H1 (cell line): ENCODE measurements around the gene FEM1C. TPM values are rescaled to one million over a fixed set of nuclear protein-coding genes. Genes with fewer than 3 reads are reported as not detected.

Experiments used
- CTCF ChIA-PET: fragments of 300-600 bp; sonication (Branson Sonifier 250); formaldehyde crosslinking; loops from one replicate; lab custom pipeline; 2021; ENCODE audit not compliant: partially characterized antibody; lab: Charles Lee
- POLR2A ChIA-PET: fragments of 300-600 bp; sonication (Branson Sonifier 250); formaldehyde crosslinking; loops from one replicate; lab custom pipeline; 2021; ENCODE audit warnings: inconsistent platforms; ENCODE audit not compliant: partially characterized antibody; lab: Charles Lee
- DNase-seq, 2 experiments: peaks; one replicate each; pipeline versions ENCODE4 v3.0.0 to v3.0.0-alpha.2; 2010 to 2022; ENCODE audit warnings: low spot score in 2 of 2, low read depth in 1 of 2, mixed read lengths in 1 of 2
- FAIRE-seq: peaks from 2 replicates; lab custom pipeline; 2011; peaks lifted over from hg19 to GRCh38; lab: Jason Lieb, UNC
- H2AFZ ChIP-seq: 2 replicates; pipeline ENCODE4 v1.8.1; 2012; ENCODE audit warnings: low read length, inconsistent platforms
- H2AK5ac ChIP-seq: 2 replicates; pipeline ENCODE4 v1.6.1; 2013; ENCODE audit warnings: low read depth, low read length
- H2BK120ac ChIP-seq: replicated peaks from 2 replicates; pipeline ENCODE3; 2013; ENCODE audit warnings: low read depth, low read length, inconsistent platforms
- H2BK12ac ChIP-seq: 2 replicates; pipeline ENCODE4 v1.6.1; 2013; ENCODE audit warnings: low read depth, low read length
- H2BK15ac ChIP-seq: 2 replicates; pipeline ENCODE4 v1.6.1; 2013; ENCODE audit warnings: low read length
- H2BK20ac ChIP-seq: 2 replicates; pipeline ENCODE4 v1.6.1; 2013; ENCODE audit warnings: low read length
- H2BK5ac ChIP-seq: 2 replicates; pipeline ENCODE4 v1.6.1; 2013; ENCODE audit warnings: low read depth, low read length
- H3K14ac ChIP-seq: 2 replicates; pipeline ENCODE4 v1.6.1; 2013; ENCODE audit warnings: inconsistent platforms; ENCODE audit not compliant: insufficient read length
- H3K18ac ChIP-seq: 2 replicates; pipeline ENCODE4 v1.6.1; 2013; ENCODE audit warnings: low read length; ENCODE audit errors: extremely low read depth
- H3K23ac ChIP-seq: 2 replicates; pipeline ENCODE4 v1.6.1; 2013; ENCODE audit warnings: inconsistent platforms; ENCODE audit not compliant: insufficient read length
- H3K23me2 ChIP-seq: 2 replicates; pipeline ENCODE4 v1.6.1; 2013; ENCODE audit warnings: low read depth, low read length
- H3K27ac ChIP-seq: 2 replicates; pipeline ENCODE4 v1.6.1; 2011; ENCODE audit warnings: low read depth, low read length, inconsistent platforms
- H3K27me3 ChIP-seq, 4 experiments: replicated peaks in 1 of 4; 1 replicate in 1 of 4; 2 replicates in 3 of 4; pipeline versions ENCODE4 v1.6.1 to v1.8.1; 2011 to 2013; ENCODE audit warnings: low read length in 3 of 4, mild to moderate bottlenecking in 3 of 4, inconsistent platforms in 2 of 4, mixed read lengths in 2 of 4, moderate library complexity in 1 of 4; ENCODE audit not compliant: control insufficient read depth in 3 of 4, insufficient read depth in 3 of 4; ENCODE audit errors: extremely low read depth in 1 of 4
- H3K36me3 ChIP-seq, 4 experiments: 2 replicates each; pipeline versions ENCODE4 v1.6.1 to v1.8.1; 2011 to 2013; ENCODE audit warnings: mild to moderate bottlenecking in 4 of 4, low read length in 3 of 4, moderate library complexity in 2 of 4, control low read depth in 1 of 4, inconsistent platforms in 1 of 4; ENCODE audit not compliant: insufficient read depth in 4 of 4, control insufficient read depth in 2 of 4
- H3K4ac ChIP-seq: replicated peaks from 2 replicates; pipeline ENCODE3; 2013; ENCODE audit warnings: low read length, low read depth, mixed read lengths, inconsistent platforms; ENCODE audit not compliant: insufficient read length
- H3K4me1 ChIP-seq, 4 experiments: replicated peaks in 1 of 4; 1 replicate in 1 of 4; 2 replicates in 3 of 4; pipeline versions ENCODE4 v1.6.1 to v1.8.1; 2011 to 2013; ENCODE audit warnings: low read length in 3 of 4, inconsistent platforms in 2 of 4, mixed read lengths in 1 of 4; ENCODE audit not compliant: insufficient read depth in 4 of 4, control insufficient read depth in 3 of 4
- H3K4me2 ChIP-seq, 2 experiments: 2 replicates each; pipeline versions ENCODE4 v1.6.1 to v1.8.1; 2011 to 2013; ENCODE audit warnings: low read depth in 2 of 2, low read length in 2 of 2, control low read depth in 1 of 2, inconsistent platforms in 1 of 2, mild to moderate bottlenecking in 1 of 2; ENCODE audit not compliant: insufficient read depth in 1 of 2
- H3K4me3 ChIP-seq, 4 experiments: fragments of 200-600, 300-600 bp in 1 of 4; sonication (generic), shearing (Covaris generic), sonication (Bioruptor Twin) in 1 of 4; 2 replicates each; pipeline versions ENCODE4 v1.5.1 to v1.8.1; 2011 to 2016; ENCODE audit warnings: low read length in 4 of 4, low read depth in 3 of 4, control low read depth in 2 of 4, inconsistent platforms in 2 of 4, mild to moderate bottlenecking in 2 of 4, mixed read lengths in 1 of 4, moderate library complexity in 1 of 4; ENCODE audit not compliant: insufficient read depth in 2 of 4; ENCODE audit errors: extremely low read depth in 1 of 4
- H3K56ac ChIP-seq: replicated peaks from 2 replicates; pipeline ENCODE3; 2013; ENCODE audit warnings: low read depth, mild to moderate bottlenecking, mixed read lengths, low read length, inconsistent platforms; ENCODE audit not compliant: insufficient read length
- H3K79me1 ChIP-seq: 2 replicates; pipeline ENCODE4 v1.6.1; 2013; ENCODE audit warnings: low read depth, low read length, control low read depth
- H3K79me2 ChIP-seq, 2 experiments: 2 replicates each; pipeline versions ENCODE4 v1.6.1 to v1.8.1; 2012 to 2013; ENCODE audit warnings: low read length in 2 of 2, mild to moderate bottlenecking in 2 of 2, inconsistent platforms in 1 of 2; ENCODE audit not compliant: insufficient read depth in 2 of 2, control insufficient read depth in 1 of 2
- H3K9ac ChIP-seq, 4 experiments: replicated peaks in 1 of 4; 1 replicate in 1 of 4; 2 replicates in 3 of 4; pipeline versions ENCODE4 v1.6.1 to v1.8.1; 2011 to 2013; ENCODE audit warnings: low read depth in 3 of 4, low read length in 3 of 4, control low read depth in 2 of 4, mild to moderate bottlenecking in 2 of 4, moderate library complexity in 2 of 4, inconsistent platforms in 1 of 4; ENCODE audit errors: extremely low read depth in 1 of 4
- H3K9me3 ChIP-seq, 2 experiments: 2 replicates each; pipeline versions ENCODE4 v1.6.1 to v1.8.1; 2012 to 2013; ENCODE audit warnings: mild to moderate bottlenecking in 2 of 2, moderate library complexity in 2 of 2, control low read depth in 1 of 2, inconsistent platforms in 1 of 2, low read depth in 1 of 2, low read length in 1 of 2, mixed read lengths in 1 of 2; ENCODE audit not compliant: insufficient read depth in 2 of 2
- H4K20me1 ChIP-seq, 2 experiments: replicated peaks in 1 of 2; 2 replicates each; pipeline versions ENCODE3 to v1.8.1; 2011 to 2013; ENCODE audit warnings: inconsistent platforms in 2 of 2, low read length in 2 of 2, mild to moderate bottlenecking in 1 of 2; ENCODE audit not compliant: insufficient read depth in 2 of 2, control insufficient read depth in 1 of 2
- H4K5ac ChIP-seq: 2 replicates; pipeline ENCODE4 v1.6.1; 2013; ENCODE audit warnings: low read length, low read depth, mixed read lengths, inconsistent platforms; ENCODE audit not compliant: insufficient read length
- H4K8ac ChIP-seq: 2 replicates; pipeline ENCODE4 v1.8.0; 2013; ENCODE audit warnings: mild to moderate bottlenecking, moderate library complexity, low read length, inconsistent platforms; ENCODE audit not compliant: insufficient read depth; ENCODE audit errors: extremely low read depth
- H4K91ac ChIP-seq: replicated peaks from 2 replicates; pipeline ENCODE3; 2013; ENCODE audit warnings: low read length, mixed read lengths, inconsistent platforms; ENCODE audit not compliant: insufficient read length
- ASH2L ChIP-seq: fragments of 200-600, 300-600 bp; sonication (generic); IDR thresholded peaks from one replicate; pipeline ENCODE4 v1.7.1; 2017; ENCODE audit warnings: low read length
- BCL11A ChIP-seq, 2 experiments: IDR thresholded peaks; one replicate each; pipeline ENCODE4 v1.6.1; 2011; ENCODE audit warnings: low read depth in 2 of 2, low read length in 2 of 2, mild to moderate bottlenecking in 2 of 2
- CEBPB ChIP-seq: IDR thresholded peaks from 2 replicates; pipeline ENCODE4 v1.6.1; 2012; ENCODE audit warnings: low read depth, low read length
- EGR1 ChIP-seq: IDR thresholded peaks from 2 replicates; pipeline ENCODE4 v1.6.1; 2011; ENCODE audit warnings: low read depth, low read length, borderline replicate concordance
- JUND ChIP-seq: IDR thresholded peaks from 2 replicates; pipeline ENCODE4 v1.6.1; 2011; ENCODE audit warnings: mild to moderate bottlenecking, improper control_type of control experiment, low read length
- KDM5A ChIP-seq: fragments of 200-600 bp; IDR thresholded peaks from 2 replicates; pipeline ENCODE4 v1.7.1; 2012; ENCODE audit warnings: mild to moderate bottlenecking, low read length, inconsistent platforms, mixed read lengths
- MAX ChIP-seq: IDR thresholded peaks from 2 replicates; pipeline ENCODE4 v1.6.1; 2012; ENCODE audit warnings: inconsistent platforms
- POLR2A ChIP-seq, 2 experiments: IDR thresholded peaks; 1 replicate in 1 of 2; 2 replicates in 1 of 2; pipeline ENCODE4 v1.6.1; 2011; ENCODE audit warnings: low read depth in 2 of 2, low read length in 2 of 2, mild to moderate bottlenecking in 2 of 2; ENCODE audit errors: control extremely low read depth in 1 of 2
- RNF2 ChIP-seq: fragments of 200-900, 300-1000 bp; sonication (generic); IDR thresholded peaks from 2 replicates; pipeline ENCODE4 v1.7.1; 2016; ENCODE audit warnings: borderline replicate concordance, low read depth, mild to moderate bottlenecking, antibody characterized with exemption, low read length; ENCODE audit not compliant: poor library complexity, severe bottlenecking; ENCODE audit errors: missing control alignments
- SAP30 ChIP-seq: fragments of 300-600 bp; sonication (generic); IDR thresholded peaks from 2 replicates; pipeline ENCODE4 v1.7.1; 2012; ENCODE audit warnings: low read length, moderate library complexity, mild to moderate bottlenecking, inconsistent platforms; ENCODE audit not compliant: insufficient read depth, insufficient replicate concordance
- SP2 ChIP-seq: IDR thresholded peaks from 2 replicates; pipeline ENCODE4 v1.6.1; 2012; ENCODE audit warnings: mild to moderate bottlenecking, low read length, inconsistent platforms
- SP4 ChIP-seq: IDR thresholded peaks from 2 replicates; pipeline ENCODE4 v1.6.1; 2012; ENCODE audit warnings: low read length, inconsistent platforms
- SRF ChIP-seq: IDR thresholded peaks from 2 replicates; pipeline ENCODE4 v1.6.1; 2011; ENCODE audit warnings: mild to moderate bottlenecking, low read depth, low read length, moderate library complexity
- SUZ12 ChIP-seq: fragments of 200-600 bp; sonication (generic); IDR thresholded peaks from 2 replicates; pipeline ENCODE4 v1.6.1; 2012; ENCODE audit warnings: mild to moderate bottlenecking, inconsistent platforms, low read length, moderate library complexity, mixed read lengths
- TAF7 ChIP-seq: optimal IDR thresholded peaks from 2 replicates; pipeline ENCODE3; 2011; ENCODE audit warnings: low read depth, mild to moderate bottlenecking, inconsistent platforms, low read length, moderate library complexity, borderline replicate concordance
- TEAD4 ChIP-seq: IDR thresholded peaks from 2 replicates; pipeline ENCODE4 v1.6.1; 2012; ENCODE audit warnings: low read depth, low read length, inconsistent platforms, mixed read lengths
- polyA plus RNA-seq, 7 experiments: library from polyadenylated mRNA; depleted of rRNA in 3 of 7; stranded (reverse) in 5 of 7; unstranded in 2 of 7; fragments of >200 nt in 5 of 7; fragments of 200-250 nt in 2 of 7; gene quantifications; 1 replicate in 5 of 7; 2 replicates in 1 of 7; 4 replicates in 1 of 7; pipeline versions ENCODE4 v1.2.1 to v1.2.3, GENCODE V29; 2011 to 2013; ENCODE audit warnings: missing spikeins in 2 of 7, mixed read lengths in 2 of 7
- total RNA-seq: library from RNA; stranded (reverse); fragmentation: NEBNext Ultra II Directional; extraction: Animal tissue kit (Norgen Biotek cat#: 25700); gene quantifications from 2 replicates; pipeline ENCODE4 v1.2.1, GENCODE V29; 2021

The FEM1C gene
- total and polyA plus RNA-seq, 2 of the 8 experiments (the other 6 are each of a cell fraction or from before 2014, with no cell fraction given) = 4.4 to 17.7 TPM

- FAIRE-seq (no peak), DNase-seq (no peak)
- H3K27ac ChIP-seq = no peak overlapping the region
- no peak overlapping the region for H2BK120ac ChIP-seq
- H3K4me3 ChIP-seq = no peak overlapping the region
- no peak overlapping the region for H3K9ac ChIP-seq
- H3K18ac ChIP-seq = no peak overlapping the region
- no peaks in the 10 kb centered on the region for H3K27me3 ChIP-seq
- no peaks in the 10 kb centered on the region for H3K9me3 ChIP-seq
- no peaks in the 10 kb centered on the region for H3K79me2 ChIP-seq
- no peak overlapping the region for H3K4me2 ChIP-seq
- ChIA-PET CTCF (interaction anchor here (1.4 kb wide), 3 partner anchors 15 to 250 kb away, joined by 4 to 13 read pairs (median 6); no protein-coding TSS in a partner anchor), POLR2A (interaction anchor here (1.5 kb wide), 1 partner anchor 15 kb away, joined by 3 read pairs; the partner anchor contains the start of gene FEM1C)
- H2BK20ac ChIP-seq = no peak overlapping the region
- no peak overlapping the region for H3K56ac ChIP-seq
- H3K79me1 ChIP-seq = no peaks in the 10 kb centered on the region
- no peak overlapping the region for H2BK12ac ChIP-seq
- H2BK15ac ChIP-seq = no peak overlapping the region
- H4K20me1 ChIP-seq = no peaks in the 10 kb centered on the region
- peaks cover 3 to 6% (median 3%) of the 10 kb centered on the region in 4 experiments; a peak in 6 of 7 replicates for H3K4me1 ChIP-seq
- H3K23me2 ChIP-seq = no peaks in the 10 kb centered on the region
- H3K23ac ChIP-seq = no peak overlapping the region
- H3K14ac ChIP-seq = no peak overlapping the region
- H3K4ac ChIP-seq = no peak overlapping the region
- no peak overlapping the region for H2BK5ac ChIP-seq
- H4K5ac ChIP-seq = no peak overlapping the region
- no peaks in the 10 kb centered on the region for H3K36me3 ChIP-seq
- H2AFZ ChIP-seq = no peak overlapping the region
- no peak overlapping the region for H4K91ac ChIP-seq
- no peak overlapping the region for H2AK5ac ChIP-seq
- no peak overlapping the region for H4K8ac ChIP-seq
- TF ChIP-seq POLR2A (IDR thresholded peaks at IDR 0.05; ENCODE audit: control extremely low read depth in 1 of 2, low read depth in 2 of 2, low read length in 2 of 2) = no peak
- no peak for TF ChIP-seq TEAD4
- no peak for TF ChIP-seq RNF2
- TF ChIP-seq TAF7 = no peak
- no peak for TF ChIP-seq SAP30
- no peak for TF ChIP-seq SP2
- TF ChIP-seq BCL11A (IDR thresholded peaks at IDR 0.05; ENCODE audit: low read depth in 2 of 2, low read length in 2 of 2) = no peak
- no peak for TF ChIP-seq SP4
- TF ChIP-seq MAX = no peak
- TF ChIP-seq KDM5A = no peak
- TF ChIP-seq JUND = no peak
- TF ChIP-seq SRF = no peak
- no peak for TF ChIP-seq EGR1
- no peak for TF ChIP-seq SUZ12
- TF ChIP-seq ASH2L = no peak
- TF ChIP-seq CEBPB = no peak
These were observed 14.9 kb upstream of the FEM1C start for GRCh38 chr5:115559524-115559923.
